Measurements from ENCODE around the gene TMEM213.
"Not testable (repeated sequence)": the region's sequence is repeated elsewhere in the genome, so short reads cannot be mapped to it uniquely, and the experiment has no call there.

The TMEM213 gene

DNA sequence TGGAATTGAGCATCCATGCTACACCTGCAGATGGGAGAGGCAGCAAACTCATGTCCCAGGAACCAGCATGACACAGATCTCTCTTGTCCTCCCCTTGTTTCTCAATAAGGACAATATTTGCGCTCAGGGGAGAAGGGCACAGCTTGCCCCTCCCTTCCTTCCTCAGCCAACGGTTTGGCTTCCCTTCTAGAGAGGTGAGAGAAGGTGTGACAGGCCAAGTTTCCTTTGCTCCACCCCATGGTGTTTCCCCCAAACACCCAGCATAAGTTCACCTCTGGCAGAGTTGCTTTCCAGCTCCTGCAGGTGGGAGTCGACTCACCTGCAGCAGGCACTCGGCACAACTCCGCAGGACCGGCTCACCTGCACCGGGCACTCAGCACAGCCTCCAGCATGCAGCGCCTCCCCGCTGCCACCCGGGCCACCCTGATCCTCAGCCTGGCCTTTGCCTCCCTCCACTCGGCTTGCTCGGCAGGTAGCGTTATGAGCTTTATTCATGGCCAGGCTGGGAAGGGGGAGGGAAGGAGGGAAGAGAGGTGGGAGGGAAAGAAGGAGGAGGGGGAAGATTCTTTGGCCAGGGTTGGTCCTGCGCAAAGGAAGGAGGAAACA lies at the start of gene TMEM213, which contains the start of gene ATP6V0A4:
TSS of gene TMEM213 (plus strand) at position 280 of the 606 bp plus-strand sequence. CDS start at position 391, 111 bp downstream.
TSS of gene ATP6V0A4 (minus strand) at position 482 of the 606 bp plus-strand sequence. CDS start 26,949 bp downstream, outside the sequence.
- DNase-seq, result no peak

DNA sequence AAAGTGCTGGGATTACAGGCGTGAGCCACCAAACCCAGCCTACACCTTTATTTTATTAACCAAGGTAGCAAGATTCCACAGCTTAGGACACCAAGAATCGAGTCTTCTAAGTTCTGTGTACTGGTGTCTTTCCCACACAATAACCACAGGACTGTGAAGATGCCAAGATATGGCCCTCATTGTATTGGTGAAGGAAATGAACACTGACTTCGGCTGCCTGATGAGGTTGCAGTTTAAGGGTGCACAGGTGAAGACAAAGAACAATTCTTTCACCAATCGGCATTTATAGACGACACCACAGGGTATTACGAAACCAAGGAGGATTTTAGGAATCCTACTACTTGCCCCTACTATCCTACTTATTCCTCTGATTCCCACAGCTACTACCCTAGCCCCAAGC lies 49.1 kb upstream of the TMEM213 start:
- DNase-seq, result no peak

DNA sequence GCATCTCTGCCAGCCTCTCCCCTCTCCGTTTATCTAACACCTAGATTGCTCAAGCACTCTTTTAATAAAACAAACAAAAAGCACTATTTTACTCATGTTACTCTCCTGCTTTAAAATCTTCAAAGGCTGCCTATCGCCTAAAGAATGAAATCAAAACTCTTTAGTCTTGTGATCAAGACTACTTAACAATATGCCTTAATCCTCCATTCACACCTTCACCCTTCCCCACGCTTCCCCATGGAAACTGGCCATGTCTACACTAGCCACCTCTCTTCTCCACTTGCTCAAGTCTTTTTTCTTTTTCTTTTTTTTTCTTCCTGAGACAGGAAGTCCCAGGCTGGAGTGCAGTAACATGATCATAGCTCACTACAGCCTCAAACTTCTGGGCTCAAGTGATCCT lies 47.8 kb upstream of the TMEM213 start:
- no peak for DNase-seq

- no peak for DNase-seq
Observed at GRCh38 chr7:138750473-138750872, 47.3 kb upstream of the TMEM213 start.

DNA sequence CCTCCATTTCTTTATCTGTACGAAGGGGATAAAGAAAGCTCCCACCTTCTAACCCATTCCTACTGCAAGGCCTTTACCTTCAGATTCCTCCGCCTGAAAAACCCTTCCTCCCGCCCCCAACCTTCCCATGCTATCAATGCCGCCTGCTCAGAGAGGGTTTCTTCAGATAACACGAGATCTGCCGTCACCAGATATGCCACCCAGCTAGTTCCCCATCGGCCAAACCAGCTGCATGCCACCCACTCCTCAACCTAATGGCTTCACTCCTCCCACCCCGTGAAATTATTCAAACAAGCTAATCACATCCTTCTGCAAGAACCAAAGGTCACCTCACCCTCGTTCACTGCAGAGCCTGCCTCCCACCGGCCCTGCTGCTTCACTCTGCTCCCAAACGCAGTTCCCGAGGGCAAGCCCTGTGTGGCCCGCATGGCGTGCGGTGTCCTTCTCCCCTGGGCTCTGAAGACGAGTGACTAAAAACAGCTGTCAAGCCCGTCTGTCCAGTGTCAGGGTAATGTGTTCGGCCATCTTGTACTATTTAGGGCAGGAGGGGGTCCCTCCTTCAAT lies 46.8 kb upstream of the TMEM213 start:
- DNase-seq, result no peak

- DNase-seq, result peak; percentile 80 to 82
Observed at GRCh38 chr7:138752518-138753149, 45.2 kb upstream of the TMEM213 start.

DNA sequence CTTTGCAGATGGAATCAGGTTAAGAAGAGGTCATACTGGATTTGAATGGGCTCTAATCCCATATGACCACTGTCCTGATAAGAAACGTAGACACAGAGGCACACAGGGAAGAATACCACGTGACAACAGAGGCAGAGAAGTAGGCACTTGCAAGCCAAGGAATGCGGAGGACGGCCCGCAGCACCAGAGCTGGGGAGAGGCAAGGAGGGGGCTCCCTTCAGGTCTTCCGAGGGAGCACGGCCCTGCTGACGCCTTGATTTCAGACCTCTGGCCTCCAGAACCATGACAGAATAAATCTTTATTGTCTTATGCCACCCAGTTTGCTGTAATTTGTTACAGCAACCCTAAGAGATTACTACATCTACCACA lies 44.7 kb upstream of the TMEM213 start:
- DNase-seq, result no peak

- no peak for DNase-seq
Observed at GRCh38 chr7:138753610-138754009, 44.2 kb upstream of the TMEM213 start.

- DNase-seq, result no peak
Observed at GRCh38 chr7:138755331-138755747, 42.5 kb upstream of the TMEM213 start.

- DNase-seq, result no peak
Observed at GRCh38 chr7:138755842-138756590, 41.8 kb upstream of the TMEM213 start.

DNA sequence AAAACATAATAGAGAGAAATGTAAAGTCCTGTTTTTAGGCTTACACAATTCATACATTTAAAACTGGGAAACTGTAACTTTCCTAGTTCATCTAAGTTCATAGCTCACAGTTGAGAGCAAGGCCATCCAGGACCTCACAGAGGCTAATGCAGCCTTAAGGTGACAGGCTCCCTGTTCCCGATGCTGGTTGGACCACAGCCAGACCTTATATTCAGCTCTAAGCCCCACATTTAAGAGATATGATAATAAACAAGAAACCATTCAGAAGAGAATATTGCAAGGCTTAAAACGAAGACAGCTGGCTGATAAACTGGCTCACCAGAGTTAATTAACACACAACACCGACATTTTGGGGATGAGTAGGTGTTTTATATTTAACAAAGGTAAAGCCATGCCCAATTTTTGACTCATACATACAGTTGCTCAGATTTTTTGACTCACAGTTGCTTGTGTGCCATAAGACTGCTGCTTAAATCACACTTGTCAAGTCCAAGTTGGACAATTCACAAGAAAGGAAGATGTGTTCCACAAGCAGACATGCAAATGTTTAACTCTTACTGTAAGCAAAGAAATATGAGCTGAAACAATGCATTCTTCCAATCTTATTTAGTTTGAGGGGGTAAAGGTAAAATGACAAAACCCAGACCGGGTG lies 41.1 kb upstream of the TMEM213 start:
- DNase-seq, result no peak

DNA sequence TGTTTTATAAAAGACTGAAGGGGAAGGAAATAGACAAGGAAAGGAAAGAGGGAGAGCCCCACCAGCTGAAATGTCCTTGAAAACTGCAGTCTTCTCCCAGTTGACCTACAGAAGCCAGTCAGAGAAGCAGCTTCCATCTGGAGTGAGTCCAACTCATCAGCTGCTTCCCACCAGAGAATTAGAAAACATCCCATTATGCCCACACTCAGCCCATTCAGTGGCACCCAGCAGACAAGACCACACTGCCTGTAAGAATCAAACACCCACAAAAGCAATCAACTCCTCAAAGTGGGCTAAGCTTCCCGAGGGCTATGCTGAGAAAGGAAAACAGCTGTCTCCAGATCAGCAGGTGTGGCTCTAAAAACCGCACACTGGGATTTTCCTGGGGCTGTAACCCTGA lies 29.6 kb upstream of the TMEM213 start:
- no peak for DNase-seq

DNA sequence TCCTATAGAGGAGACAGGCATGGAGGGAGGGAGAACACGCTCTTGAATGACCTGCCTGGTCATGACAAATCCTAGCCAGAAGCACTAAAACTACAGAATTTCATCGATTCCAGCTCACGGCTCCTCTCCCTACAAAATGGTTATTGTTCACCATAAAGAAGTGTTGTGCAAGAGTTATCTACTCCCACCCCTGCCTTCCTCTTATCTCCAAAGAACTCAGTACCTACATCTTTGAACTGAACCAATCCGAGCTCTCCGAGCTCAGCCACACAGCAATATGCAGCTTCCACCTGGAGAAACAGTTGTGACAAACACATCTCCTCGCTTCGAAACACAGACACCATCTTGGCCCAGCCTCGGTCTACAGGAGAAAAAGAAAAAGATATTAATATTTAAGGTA lies 26.9 kb upstream of the TMEM213 start:
- no peak for DNase-seq

- DNase-seq, result no peak
Observed at GRCh38 chr7:138773176-138773575, 24.6 kb upstream of the TMEM213 start.

GRCh38 chr7:138773817-138774216 lies 24.0 kb upstream of the TMEM213 start:
- no peak for DNase-seq

DNA sequence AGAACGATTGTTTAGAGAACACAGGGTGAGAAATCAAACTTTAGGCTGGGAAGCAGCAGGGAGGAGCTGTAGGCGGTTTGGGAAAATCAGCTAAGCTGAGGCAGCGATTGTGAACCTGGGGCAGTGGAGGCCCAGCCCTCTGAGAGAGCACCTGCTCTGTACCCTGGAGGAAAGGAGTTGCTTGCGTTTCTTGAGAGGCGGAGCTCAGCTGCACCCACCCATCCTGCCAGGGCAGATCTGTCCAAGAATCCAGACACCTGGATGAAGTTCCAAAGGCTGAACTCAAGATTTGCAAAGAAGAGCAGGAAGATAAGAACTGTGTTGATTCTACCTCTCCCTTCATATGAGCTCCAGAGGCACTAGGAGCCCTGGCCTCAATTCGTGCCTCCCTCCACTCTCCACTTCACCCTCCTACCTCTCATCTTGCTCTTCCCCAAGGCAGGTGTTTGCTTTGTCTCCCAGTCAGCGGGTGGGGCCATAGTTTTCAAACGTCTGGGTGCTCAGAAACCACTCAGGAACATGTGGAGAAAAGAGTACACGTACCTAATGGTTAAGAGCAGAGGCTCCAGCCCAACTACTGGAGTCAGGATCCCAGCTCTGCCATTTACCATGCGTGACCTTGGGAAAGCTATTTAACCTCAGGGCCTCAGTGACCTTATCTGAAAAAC lies 21.5 kb upstream of the TMEM213 start:
- DNase-seq, result no peak

DNA sequence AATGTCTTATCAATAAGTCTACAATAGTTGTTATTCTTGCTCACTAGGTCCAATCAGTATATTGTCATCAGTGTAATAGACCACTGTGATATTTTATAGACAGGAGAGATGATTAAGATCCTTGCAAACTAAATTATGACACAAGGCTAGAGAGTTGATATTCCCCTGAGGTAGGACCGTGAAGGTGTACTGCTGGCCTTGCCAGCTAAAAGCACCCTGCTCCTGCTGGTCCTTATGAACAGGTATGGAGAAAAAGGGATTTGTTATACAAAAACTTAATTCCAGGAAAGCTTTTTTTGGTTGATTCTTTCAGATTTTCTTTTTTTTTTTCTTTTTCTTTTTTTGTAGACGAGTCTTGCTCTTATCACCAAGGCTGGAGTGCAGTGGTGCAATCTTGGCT lies 16.8 kb upstream of the TMEM213 start:
- no peak for DNase-seq

DNA sequence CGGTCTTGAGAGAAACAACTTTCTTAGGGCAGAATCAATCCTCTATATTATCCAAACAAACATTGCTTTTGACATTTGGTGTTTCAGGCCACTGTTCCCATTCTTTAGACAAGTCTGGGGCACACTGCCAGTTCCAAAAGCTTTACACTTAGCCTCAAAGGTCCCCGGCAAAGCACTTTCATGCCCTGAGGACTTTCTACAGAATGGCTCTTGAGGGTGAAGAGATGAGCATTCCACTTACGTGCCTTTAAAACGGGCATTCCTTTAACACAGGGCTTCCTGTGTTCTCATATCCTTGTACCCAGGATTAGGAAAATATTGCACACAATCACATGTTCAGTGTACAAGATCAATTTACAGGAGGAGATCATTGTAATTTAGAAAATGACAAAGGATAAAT lies 13.1 kb upstream of the TMEM213 start:
- DNase-seq, result no peak

- DNase-seq, result no peak
Observed at GRCh38 chr7:138785587-138786437, 12.0 kb upstream of the TMEM213 start.

DNA sequence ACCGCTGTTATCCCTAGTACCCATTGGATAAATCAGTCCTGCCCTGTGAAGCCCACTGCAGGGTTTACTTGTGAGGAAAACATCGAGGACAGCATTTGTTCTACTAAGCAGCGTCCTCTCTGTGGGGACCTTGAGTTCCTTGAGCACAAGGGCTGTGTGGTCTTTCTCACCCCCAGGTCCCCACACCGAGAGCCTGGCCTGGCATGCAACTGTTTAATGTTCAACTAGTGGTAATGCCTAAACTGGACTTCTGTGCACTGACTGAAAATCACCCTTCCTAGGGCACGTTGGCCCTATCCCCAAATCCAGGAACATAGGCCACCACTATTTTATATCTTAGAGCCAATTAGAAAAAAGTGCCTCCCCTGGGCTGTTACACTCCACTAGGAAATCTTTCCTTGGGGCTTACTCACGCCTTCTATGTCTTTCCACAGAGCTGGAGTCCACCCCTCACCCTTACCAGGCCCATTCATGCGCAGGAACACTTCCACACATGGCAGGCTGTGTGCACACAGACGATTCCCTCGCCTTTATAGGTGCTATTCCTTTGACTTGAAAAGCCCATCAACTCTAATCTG lies 1.7 kb upstream of the TMEM213 start:
- no peak for DNase-seq

- DNase-seq, result not testable (repeated sequence)
Observed at GRCh38 chr7:138797046-138797445, 748 bp upstream of the TMEM213 start.
